KMS-11 (cell line): Measurements from ENCODE around the gene SACS.

Source experiments
- H2AFZ ChIP-seq: fragments of 200-600 bp; sonication (generic); 2 replicates; pipeline ENCODE4 v1.6.1; 2016; ENCODE audit warnings: antibody characterized with exemption, mixed run types, low read depth
- H3K27ac ChIP-seq: fragments of 200-600 bp; sonication (generic); 2 replicates; pipeline ENCODE4 v1.6.1; 2016; ENCODE audit warnings: mild to moderate bottlenecking, mixed run types
- H3K27me3 ChIP-seq: fragments of 200-600 bp; sonication (generic); 2 replicates; pipeline ENCODE4 v1.6.1; 2017; ENCODE audit warnings: mild to moderate bottlenecking, low read depth, mixed run types, moderate library complexity; ENCODE audit not compliant: insufficient read depth
- H3K36me3 ChIP-seq: fragments of 200-600 bp; sonication (generic); 2 replicates; pipeline ENCODE4 v1.6.1; 2017; ENCODE audit warnings: mild to moderate bottlenecking, mixed run types; ENCODE audit not compliant: insufficient read depth
- H3K4me1 ChIP-seq: fragments of 200-600 bp; sonication (generic); 2 replicates; pipeline ENCODE4 v1.6.1; 2016; ENCODE audit warnings: mild to moderate bottlenecking, low read depth, mixed run types; ENCODE audit not compliant: poor library complexity, severe bottlenecking
- H3K4me2 ChIP-seq: fragments of 200-600 bp; sonication (generic); 2 replicates; pipeline ENCODE4 v1.7.0; 2016; ENCODE audit warnings: mild to moderate bottlenecking, mixed run types
- H3K4me3 ChIP-seq: fragments of 200-600 bp; sonication (generic); IDR thresholded peaks from 2 replicates; pipeline ENCODE4 v1.6.1; 2017; ENCODE audit warnings: low read depth, low read length, mixed read lengths; ENCODE audit not compliant: insufficient read depth
- H3K79me2 ChIP-seq: fragments of 200-600 bp; sonication (generic); 2 replicates; pipeline ENCODE4 v1.6.1; 2016; ENCODE audit warnings: low read depth, mixed run types; ENCODE audit not compliant: insufficient read depth
- H3K9ac ChIP-seq: fragments of 200-600 bp; sonication (generic); 2 replicates; pipeline ENCODE4 v1.6.1; 2016; ENCODE audit warnings: mild to moderate bottlenecking, mixed run types
- H4K20me1 ChIP-seq: fragments of 200-600 bp; sonication (generic); 2 replicates; pipeline ENCODE4 v1.6.1; 2016; ENCODE audit warnings: mild to moderate bottlenecking, mixed run types; ENCODE audit not compliant: insufficient read depth
- CTCF ChIP-seq: fragments of 200-600 bp; sonication (generic); conservative IDR thresholded peaks from 2 replicates; pipeline ENCODE4 v1.6.1; 2017; ENCODE audit warnings: low read depth, mild to moderate bottlenecking, antibody characterized with exemption, low read length, moderate library complexity, mixed read lengths

Gene SACS

GRCh38 chr13:23462815-23463559, 29.5 kb upstream of the SACS start:
- Histone ChIP-seq H3K4me2 (no peak overlapping the region), H3K27me3 (no peaks in the 10 kb centered on the region), H2AFZ (no peak overlapping the region), H4K20me1 (no peaks in the 10 kb centered on the region), H3K36me3 (no peaks in the 10 kb centered on the region), H3K4me1 (peaks cover 11% of the 10 kb centered on the region), H3K79me2 (no peaks in the 10 kb centered on the region), H3K9ac (no peak overlapping the region), H3K4me3 (no peak overlapping the region), H3K27ac (no peak overlapping the region)
- TF ChIP-seq CTCF = no peak

- peaks cover 6% of the 10 kb centered on the region for H3K4me1 ChIP-seq
- no peak overlapping the region for H2AFZ ChIP-seq
- no peak for TF ChIP-seq CTCF
- H3K4me2 ChIP-seq = no peak overlapping the region
- H3K27ac ChIP-seq = no peak overlapping the region
- H3K36me3 ChIP-seq = no peaks in the 10 kb centered on the region
- H3K4me3 ChIP-seq = no peak overlapping the region
- no peaks in the 10 kb centered on the region for H3K27me3 ChIP-seq
- no peaks in the 10 kb centered on the region for H3K79me2 ChIP-seq
- H4K20me1 ChIP-seq = no peaks in the 10 kb centered on the region
- no peak overlapping the region for H3K9ac ChIP-seq
Measured at GRCh38 chr13:23461544-23461943, 28.0 kb upstream of the SACS start.

GRCh38 chr13:23460921-23461320, 27.4 kb upstream of the SACS start:
- H3K4me1 ChIP-seq = peaks cover 6% of the 10 kb centered on the region
- no peak for TF ChIP-seq CTCF
- no peak overlapping the region for H3K4me2 ChIP-seq
- H3K27me3 ChIP-seq = no peaks in the 10 kb centered on the region
- no peaks in the 10 kb centered on the region for H3K79me2 ChIP-seq
- no peak overlapping the region for H3K4me3 ChIP-seq
- H3K27ac ChIP-seq = no peak overlapping the region
- no peaks in the 10 kb centered on the region for H4K20me1 ChIP-seq
- H3K36me3 ChIP-seq = no peaks in the 10 kb centered on the region
- no peak overlapping the region for H3K9ac ChIP-seq
- H2AFZ ChIP-seq = no peak overlapping the region

GRCh38 chr13:23460309-23460708, 26.8 kb upstream of the SACS start:
- Histone ChIP-seq H2AFZ (no peak overlapping the region), H3K4me2 (no peak overlapping the region), H3K9ac (no peak overlapping the region), H3K36me3 (no peaks in the 10 kb centered on the region), H3K4me3 (no peak overlapping the region), H3K27me3 (no peaks in the 10 kb centered on the region), H3K4me1 (peaks cover under 1% of the 10 kb centered on the region), H3K79me2 (no peaks in the 10 kb centered on the region), H4K20me1 (no peaks in the 10 kb centered on the region), H3K27ac (no peak overlapping the region)
- no peak for TF ChIP-seq CTCF
